G401.6 (cell line): ENCODE results near the gene BCL3.
"Not testable (repeated sequence)": the region's sequence is repeated elsewhere in the genome, so short reads cannot be mapped to it uniquely, and the experiment has no call there.

ENCODE experiments used
- FAIRE-seq: peaks from 2 replicates; lab custom pipeline; 2012; peaks lifted over from hg19 to GRCh38; lab: Jason Lieb, UNC

BCL3 gene

GRCh38 chr19:44759083-44759804 is 10.7 kb downstream of the BCL3 start:
- no peak for FAIRE-seq

- FAIRE-seq, result no peak
Observed at GRCh38 chr19:44762038-44762437, 13.5 kb downstream of the BCL3 start.

- FAIRE-seq, result no peak
Observed at GRCh38 chr19:44765033-44765948, 16.8 kb downstream of the BCL3 start.

GRCh38 chr19:44765949-44766335 is 17.4 kb downstream of the BCL3 start:
- FAIRE-seq, result no peak

GRCh38 chr19:44767295-44768180 is 19.0 kb downstream of the BCL3 start:
- no peak for FAIRE-seq

- FAIRE-seq, result peak; percentile 99
Observed at GRCh38 chr19:44770550-44771257, 22.2 kb downstream of the BCL3 start.

- not testable (repeated sequence) for FAIRE-seq
Observed at GRCh38 chr19:44772144-44772543, 23.6 kb downstream of the BCL3 start.

- FAIRE-seq, result no peak
Observed at GRCh38 chr19:44772959-44773358, 24.5 kb downstream of the BCL3 start.

GRCh38 chr19:44775676-44776240 is 27.2 kb downstream of the BCL3 start:
- FAIRE-seq, result no peak

- no peak for FAIRE-seq
Observed at GRCh38 chr19:44776402-44777096, 28.0 kb downstream of the BCL3 start.

GRCh38 chr19:44777715-44778347 is 29.3 kb downstream of the BCL3 start, which contains the start of gene CBLC:
CBLC (plus strand) TSS chr19:44777890; CDS start chr19:44777932, 42 bp downstream.
- FAIRE-seq, result peak; percentile 46

GRCh38 chr19:44779150-44779549 is 30.6 kb downstream of the BCL3 start:
- no peak for FAIRE-seq

- not testable (repeated sequence) for FAIRE-seq
Observed at GRCh38 chr19:44781694-44782093, 33.2 kb downstream of the BCL3 start.

GRCh38 chr19:44782729-44783128 is 34.2 kb downstream of the BCL3 start:
- FAIRE-seq, result peak; percentile 80

- no peak for FAIRE-seq
Observed at GRCh38 chr19:44783545-44783944, 35.0 kb downstream of the BCL3 start.

- FAIRE-seq, result no peak
Observed at GRCh38 chr19:44785271-44785670, 36.8 kb downstream of the BCL3 start.

- FAIRE-seq, result no peak
Observed at GRCh38 chr19:44785993-44786392, 37.5 kb downstream of the BCL3 start.

- FAIRE-seq, result no peak
Observed at GRCh38 chr19:44788971-44789370, 40.5 kb downstream of the BCL3 start.

GRCh38 chr19:44789943-44790483 is 41.5 kb downstream of the BCL3 start:
- no peak for FAIRE-seq

- FAIRE-seq, result no peak
Observed at GRCh38 chr19:44792281-44792680, 43.8 kb downstream of the BCL3 start.
